Sigmoid colon (tissue), 4 donors: Measurements from ENCODE around the gene FKBP10.

ENCODE experiments used
- CTCF ChIP-seq, 4 experiments: fragments of 450-650 bp in 3 of 4; fragments of 200-600 bp in 1 of 4; IDR thresholded peaks; one replicate each; pipeline ENCODE4 v1.5.1; 2016 to 2019; ENCODE audit warnings: antibody characterized with exemption in 4 of 4, mild to moderate bottlenecking in 3 of 4, moderate library complexity in 2 of 4
- POLR2AphosphoS5 ChIP-seq, 4 donors: sonication (generic); formaldehyde crosslinking; IDR thresholded peaks; one replicate each; pipeline ENCODE4 v1.6.1; 2017; ENCODE audit warnings: antibody characterized with exemption in 4 of 4

- TF ChIP-seq CTCF (IDR thresholded peaks at IDR 0.05) = no peak
- TF ChIP-seq POLR2AphosphoS5 (IDR thresholded peaks at IDR 0.05) = no peak
Measured at GRCh38 chr17:41763327-41763726, 49.5 kb upstream of the FKBP10 start.
